ENCODE measurements around the gene INTS11. TPM values are rescaled to one million over a fixed set of nuclear protein-coding genes. Genes with fewer than 3 reads are reported as not detected.

INTS11 gene
- total and polyA plus RNA-seq, 9 of the 15 experiments (the other 6 are each of a cell fraction or from before 2014, with no cell fraction given) = 3.6 to 183 (median 110) TPM

GRCh38 chr1:1273209-1273511 is 51.3 kb downstream of the INTS11 start (continued):
- TF ChIP-seq ARID4B (CRISPR knock-in tag; IDR thresholded peaks at IDR 0.05) (peak; percentile 63; the same call in 1 of the 2 replicates), ZNF146 (CRISPR knock-in tag; IDR thresholded peaks at IDR 0.05; ENCODE audit: unreplicated experiment) (peak; percentile 2), FIP1L1 (IDR thresholded peaks at IDR 0.05; ENCODE audit: low read depth, low read length, poor library complexity, severe bottlenecking) (peak; percentile 33), RBFOX2 (IDR thresholded peaks at IDR 0.05; ENCODE audit: low read depth, low read length) (0 out of 2 replicates have a peak, but pooled peaks have one; percentile 65), SMAD4 (CRISPR knock-in tag; conservative IDR thresholded peaks at IDR 0.05) (0 out of 2 replicates have a peak, but pooled peaks have one; percentile 9), RBM25 (IDR thresholded peaks at IDR 0.05; ENCODE audit: low read depth, low read length, severe bottlenecking) (no peak)

All from K562 (cell line).